PC-9 (cell line): ENCODE measurements around the gene RNASEH2A.

Experiments
- CTCF ChIP-seq: fragments of 200-600 bp; sonication (generic); conservative IDR thresholded peaks from 2 replicates; pipeline ENCODE4 v1.6.1; 2017; ENCODE audit warnings: mixed run types, antibody characterized with exemption, mild to moderate bottlenecking, moderate library complexity
- EZH2 ChIP-seq: fragments of 200-600 bp; sonication (generic); IDR thresholded peaks from 2 replicates; pipeline ENCODE4 v1.8.0; 2017; ENCODE audit warnings: antibody characterized with exemption, low read depth

GRCh38 chr19:12837225-12837624 is 30.8 kb downstream of the RNASEH2A start:
- no peak for TF ChIP-seq CTCF
- TF ChIP-seq EZH2 = no peak
